AG08396 (cell line): Measurements from ENCODE around the gene RHOT2.
"Not testable (repeated sequence)": the region's sequence is repeated elsewhere in the genome, so short reads cannot be mapped to it uniquely, and the experiment has no call there.

Experiments used
- DNase-seq: peaks from one replicate; pipeline ENCODE4 v3.0.0; 2012; ENCODE audit warnings: low spot score, mixed read lengths

The RHOT2 gene

DNA sequence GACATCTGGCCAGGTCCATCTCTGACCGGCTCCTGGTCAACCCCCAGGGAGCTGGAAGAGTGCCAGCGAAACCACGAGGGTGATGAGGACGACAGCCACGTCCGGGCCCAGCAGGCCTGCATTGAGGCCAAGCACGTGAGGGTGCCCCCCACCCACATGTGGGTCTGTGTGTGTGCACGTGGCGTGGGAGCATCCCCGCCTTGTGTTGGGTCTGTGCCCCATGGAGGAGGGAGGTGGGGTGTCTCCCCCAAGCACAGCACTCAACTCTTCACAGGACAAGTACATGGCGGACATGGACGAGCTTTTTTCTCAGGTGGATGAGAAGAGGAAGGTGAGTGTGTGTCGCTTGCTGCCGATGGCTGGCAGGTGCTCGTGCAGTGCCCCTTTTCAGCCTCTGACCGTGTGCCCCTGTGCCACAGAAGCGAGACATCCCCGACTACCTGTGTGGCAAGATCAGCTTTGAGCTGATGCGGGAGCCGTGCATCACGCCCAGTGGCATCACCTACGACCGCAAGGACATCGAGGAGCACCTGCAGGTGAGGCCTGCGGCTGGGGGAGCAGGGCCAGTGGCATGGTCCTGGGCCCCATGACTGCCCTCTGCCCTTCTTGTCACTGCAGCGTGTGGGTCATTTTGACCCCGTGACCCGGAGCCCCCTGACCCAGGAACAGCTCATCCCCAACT lies 14.0 kb downstream of the RHOT2 start:
- DNase-seq = no peak

DNA sequence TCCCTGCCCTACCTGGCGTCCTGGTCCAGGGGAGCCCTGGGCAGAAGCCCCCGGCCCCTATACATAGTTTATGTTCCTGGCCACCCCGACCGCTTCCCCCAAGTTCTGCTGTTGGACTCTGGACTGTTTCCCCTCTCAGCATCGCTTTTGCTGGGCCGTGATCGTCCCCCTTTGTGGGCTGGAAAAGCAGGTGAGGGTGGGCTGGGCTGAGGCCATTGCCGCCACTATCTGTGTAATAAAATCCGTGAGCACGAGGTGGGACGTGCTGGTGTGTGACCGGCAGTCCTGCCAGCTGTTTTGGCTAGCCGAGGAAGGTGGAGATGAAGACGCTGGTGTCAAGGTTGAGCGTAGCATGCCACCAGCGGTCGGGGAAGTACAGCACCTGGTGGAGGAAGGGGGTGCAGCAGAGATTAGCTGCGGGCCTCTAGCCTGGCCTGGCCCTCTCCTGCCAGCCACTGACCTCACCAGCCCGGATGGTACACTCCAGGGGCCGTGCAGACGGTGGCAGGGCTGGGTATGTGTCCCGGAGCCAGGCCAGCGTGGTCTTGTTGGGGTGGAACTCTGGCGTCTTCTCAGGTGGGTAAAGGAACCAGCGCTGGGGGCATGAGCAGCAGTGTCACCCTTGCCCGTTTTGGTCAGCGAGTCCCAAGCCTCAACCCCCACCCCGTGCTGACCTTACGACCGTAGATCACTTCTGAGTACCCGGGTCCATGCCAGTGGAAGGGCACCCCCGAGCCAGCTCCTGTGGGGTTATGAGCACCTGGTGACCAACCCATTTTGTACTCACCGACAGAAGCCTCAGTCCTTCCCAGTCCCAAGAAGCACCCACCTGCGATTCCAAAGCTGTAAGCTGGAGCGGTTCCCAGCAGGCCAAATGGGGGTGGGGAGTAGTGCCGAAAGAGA lies 14.8 kb downstream of the RHOT2 start:
- no peak for DNase-seq

DNA sequence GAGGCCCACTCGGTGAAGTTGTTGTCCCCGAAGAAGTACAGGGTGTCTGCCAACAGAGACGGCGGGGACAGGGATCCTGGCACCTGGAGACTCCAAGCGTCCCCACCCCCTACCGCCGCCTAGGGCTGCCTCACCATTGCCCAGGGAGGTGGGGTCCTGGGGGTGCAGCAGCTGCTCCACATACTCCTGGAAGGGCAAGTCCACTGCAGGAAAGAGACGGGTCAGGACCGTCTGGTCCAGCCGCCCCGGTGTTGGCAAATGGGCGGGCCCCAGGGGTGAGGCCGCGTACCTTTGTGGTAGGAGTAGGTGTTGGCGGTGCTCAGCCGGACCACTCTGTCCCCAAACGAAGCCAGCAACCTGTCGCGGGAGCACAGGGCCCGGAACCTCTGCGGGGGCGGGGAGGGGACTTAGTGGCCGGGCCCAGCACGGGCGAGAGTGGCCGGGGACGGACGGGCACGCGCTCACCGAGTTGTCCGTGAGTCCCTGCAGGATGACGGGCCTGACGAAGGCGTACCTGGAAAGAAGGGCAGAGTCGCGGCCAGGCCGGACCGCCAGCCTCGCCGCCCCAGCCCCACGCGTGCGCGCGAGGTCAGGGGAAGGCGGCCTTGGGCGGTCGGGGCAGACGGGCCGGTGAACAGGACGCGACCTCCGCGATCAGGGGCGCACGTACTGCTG lies 15.6 kb downstream of the RHOT2 start:
- no peak for DNase-seq

DNA sequence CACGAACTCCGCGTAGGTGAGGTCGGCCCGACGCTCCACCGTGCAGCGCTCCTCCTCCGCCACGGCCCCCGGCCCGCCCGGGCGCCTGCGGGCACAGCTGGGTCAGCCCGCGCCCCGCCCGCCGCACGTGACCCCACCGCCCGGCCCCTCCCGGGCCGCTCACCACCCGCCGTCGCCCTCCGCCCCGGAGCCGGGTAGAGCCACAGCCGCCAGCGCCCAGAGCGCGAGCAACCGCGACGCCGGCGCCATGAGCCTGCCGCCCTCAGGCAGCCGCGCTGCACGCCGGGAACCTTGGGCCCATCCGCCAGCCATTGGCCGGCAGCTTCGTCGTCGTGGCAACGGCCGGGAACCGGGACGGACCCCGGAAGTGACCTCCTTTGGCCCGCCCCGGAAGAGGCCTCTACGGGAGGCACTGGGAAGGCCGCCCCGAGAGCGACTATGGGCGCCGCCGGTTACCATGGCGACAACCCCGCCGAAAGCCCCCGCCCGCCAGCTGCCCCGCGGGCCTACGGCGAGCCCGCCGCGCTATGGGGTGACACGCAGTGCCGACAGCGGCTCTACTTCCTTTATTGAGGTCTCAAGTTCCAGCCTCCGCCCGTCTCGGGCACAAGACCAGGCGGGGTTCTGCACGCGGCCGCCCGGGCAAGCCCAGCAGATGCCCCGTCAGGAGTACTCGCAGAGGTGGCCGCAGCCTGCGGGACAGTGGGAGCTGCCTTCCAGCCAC lies 16.3 kb downstream of the RHOT2 start, which contains the start of gene JMJD8:
Gene JMJD8 (minus strand): TSS at position 264 of the 724 bp plus-strand sequence. CDS start 15 bp downstream, at position 249.
- peak; percentile 95 for DNase-seq

DNA sequence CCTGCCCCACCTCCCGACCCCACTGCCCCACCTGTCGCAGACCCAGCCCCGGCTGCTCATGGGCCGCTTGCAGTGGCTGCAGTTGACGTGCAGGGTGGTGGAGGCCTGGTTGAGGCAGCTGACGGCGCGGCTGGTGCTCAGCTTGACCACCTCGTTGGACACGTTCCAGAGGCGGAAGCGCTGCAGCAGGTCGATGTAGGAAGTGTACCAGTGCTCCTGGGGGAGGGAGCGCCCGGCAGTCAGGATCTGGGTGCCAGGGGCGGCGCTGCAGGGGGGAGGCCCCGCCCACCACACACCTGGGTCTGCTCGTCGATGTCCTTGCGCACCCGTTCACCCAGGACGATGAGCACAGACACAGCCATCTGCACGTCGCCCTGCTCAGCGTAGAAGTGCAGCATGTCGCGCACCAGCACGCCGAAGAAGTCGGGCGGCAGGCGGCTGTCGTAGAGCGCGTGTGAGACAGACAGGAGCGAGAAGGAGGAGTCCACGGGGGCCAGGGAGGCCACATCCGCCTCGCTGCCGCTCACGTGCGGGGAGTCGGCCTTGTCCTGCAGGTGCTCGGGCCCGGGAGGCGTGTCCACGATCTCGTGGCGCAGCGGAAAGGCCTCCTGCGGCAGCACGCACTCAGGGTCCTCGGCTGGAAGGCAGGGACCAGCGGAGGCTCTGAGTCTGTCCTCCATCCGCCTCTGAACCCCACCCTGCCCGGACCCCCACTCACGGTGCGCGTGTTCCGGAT lies 17.2 kb downstream of the RHOT2 start:
- no peak for DNase-seq

DNA sequence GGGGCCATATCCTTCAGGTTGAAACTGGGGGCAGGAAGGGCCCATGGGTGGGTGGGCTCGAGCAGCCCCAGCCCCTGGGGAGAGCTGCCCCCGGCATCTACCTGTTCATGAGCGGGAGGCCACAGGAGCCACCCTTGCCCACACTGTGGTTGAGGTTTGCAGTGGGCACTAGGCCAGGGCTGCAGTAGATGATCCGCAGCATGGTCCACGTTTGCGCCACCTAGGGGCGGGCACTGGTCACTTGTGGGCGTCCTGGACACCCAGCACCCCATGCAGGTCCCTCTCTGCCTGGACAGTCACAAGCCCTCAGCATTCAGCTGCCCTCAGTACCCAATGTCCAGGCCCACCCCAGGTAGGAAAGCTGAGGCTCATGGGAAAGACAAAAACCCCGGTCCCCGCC lies 18.0 kb downstream of the RHOT2 start:
- peak; percentile 69 for DNase-seq

DNA sequence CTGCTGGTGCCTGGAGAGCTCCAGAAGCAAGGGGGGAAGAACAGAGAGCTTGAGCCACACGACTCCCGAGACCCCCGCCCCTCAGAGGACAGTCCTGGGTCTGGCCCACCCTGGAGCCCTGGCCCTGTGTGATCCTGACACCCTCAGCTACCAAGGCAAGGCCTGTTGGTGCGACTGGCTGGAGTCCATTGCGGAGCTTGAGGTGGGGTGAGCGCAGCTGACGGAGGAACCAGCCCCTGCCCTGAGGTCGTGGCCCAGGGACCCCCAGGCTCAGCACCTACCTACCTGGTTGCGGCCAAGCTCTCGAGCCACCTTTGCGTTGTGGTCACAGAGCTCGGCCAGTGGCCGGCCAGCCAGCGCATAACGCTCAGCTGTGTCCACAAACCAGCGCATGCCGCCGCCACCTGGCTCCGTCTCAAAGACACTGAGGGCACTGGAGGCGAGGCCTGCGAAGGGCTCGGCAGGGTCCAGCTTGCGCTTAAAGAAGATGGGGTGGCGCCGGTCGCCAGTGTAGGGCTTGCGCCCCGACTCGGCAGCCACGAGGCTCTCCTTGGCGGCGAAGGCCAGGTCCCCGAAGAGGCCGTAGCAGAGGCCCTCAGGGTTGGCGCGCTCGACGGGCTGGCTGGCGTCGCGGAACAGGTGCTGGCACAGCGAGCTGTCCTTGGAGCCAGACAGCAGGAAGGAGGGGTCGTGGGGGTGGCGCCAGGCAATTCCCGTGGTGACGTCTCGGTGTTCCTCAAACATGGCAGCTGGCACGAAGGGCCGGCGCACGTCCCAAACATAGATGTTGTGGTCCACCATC lies 18.7 kb downstream of the RHOT2 start:
- no peak for DNase-seq

DNA sequence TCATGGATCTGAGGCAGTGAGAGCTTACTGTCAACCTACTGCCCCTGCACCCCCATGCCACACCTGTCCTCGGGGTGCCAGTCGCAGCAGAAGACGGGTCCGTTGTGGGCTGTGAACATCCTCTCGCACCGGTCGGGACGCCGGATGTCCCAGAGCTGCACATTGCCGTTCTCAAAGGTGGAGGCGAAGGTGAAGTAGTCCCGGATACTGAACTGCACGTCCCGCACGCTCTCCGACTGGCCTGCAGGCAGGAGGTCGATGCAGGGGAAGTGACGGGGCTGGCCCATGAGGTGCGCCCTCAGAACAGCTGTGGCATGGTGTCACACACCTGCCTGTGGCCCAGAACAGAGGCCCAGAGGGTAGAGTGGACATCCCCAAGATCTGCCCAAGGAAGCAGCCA lies 19.6 kb downstream of the RHOT2 start:
- no peak for DNase-seq

DNA sequence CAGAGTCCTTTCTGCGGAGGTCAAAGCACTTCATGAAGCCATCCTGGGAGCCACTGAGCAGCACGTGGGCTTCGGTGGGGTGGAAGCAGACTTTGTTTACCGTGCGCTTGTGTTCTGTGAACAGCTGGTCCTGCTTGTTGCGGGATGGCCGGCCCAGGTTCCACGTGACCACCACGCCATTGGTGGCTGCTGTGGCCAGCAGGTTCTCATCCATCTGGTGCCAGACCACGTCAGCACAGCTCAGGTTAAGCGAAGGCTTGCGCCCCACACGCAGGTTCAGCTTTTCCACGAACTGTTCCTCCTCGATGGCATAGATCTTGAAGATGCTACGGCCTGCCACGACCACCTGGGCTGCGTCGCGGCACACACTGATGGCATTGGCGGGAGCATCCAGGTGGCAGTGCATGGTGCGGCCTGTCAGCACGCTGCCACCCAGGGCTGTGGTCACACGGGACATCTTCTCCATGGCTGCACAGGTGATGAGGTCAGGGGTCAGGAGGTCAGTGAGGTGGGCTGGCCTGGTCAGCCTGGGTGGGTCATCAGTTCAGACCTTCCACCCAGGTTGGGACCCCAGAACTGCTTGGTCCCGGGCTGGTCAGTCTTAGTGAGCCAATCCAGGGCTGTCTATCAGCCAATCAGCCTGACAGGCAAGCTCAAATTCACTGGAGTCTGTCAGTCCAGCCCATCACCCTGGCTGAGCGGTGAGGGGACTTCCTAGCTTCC lies 21.4 kb downstream of the RHOT2 start:
- no peak for DNase-seq

DNA sequence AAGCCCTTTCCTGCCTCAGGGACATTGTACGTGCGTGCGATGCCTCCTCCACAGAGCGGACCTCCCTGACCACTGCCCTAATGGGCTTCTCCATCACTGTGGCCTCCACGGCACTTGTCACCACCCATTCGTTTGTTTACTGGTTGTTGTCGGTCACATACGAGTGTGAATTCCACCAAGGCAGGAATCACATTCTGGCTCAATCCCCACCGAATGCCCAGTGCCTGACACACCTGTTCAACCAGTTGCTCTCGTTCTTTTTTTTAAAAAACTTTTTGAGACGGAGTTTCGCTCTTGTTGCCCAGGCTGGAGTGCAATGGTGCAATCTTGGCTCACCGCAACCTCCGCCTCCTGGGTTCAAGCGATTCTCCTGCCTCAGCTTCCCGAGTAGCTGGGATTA lies 23.3 kb downstream of the RHOT2 start:
- DNase-seq = not testable (repeated sequence)

DNA sequence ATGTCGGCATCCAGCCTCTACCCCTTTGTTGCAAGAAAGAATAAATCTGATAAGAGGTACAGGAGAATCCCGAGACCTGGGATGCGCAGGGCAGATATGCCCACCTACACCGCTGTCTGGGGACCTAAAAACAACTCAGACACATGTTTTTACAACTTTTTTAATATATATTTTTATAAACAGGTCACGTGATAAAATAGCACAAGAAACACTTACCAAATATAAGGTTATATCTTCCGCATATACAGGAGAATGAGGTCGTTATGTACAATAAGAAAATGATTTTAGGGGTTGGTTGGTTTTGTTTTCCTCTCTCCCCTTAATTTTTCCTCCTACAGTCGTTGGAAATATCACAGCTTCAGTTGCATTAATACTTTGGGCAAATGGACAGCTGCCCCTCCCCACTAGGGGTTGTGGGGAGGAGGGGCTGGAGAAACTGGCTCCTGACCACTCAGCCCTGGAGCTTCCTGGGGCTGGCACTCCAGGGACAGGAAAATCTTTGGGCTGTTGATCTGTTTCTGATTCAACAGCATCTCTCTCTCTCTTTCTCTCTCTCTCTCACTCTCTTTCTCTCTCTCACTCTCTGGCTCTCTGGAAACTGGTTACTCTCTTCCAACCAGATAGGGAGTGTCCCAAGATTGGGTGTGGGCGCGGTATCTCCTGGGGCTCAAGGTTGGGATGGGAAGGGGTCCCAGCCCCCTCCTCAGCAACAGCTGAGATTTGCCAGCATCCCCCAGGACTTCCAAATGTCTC lies 24.6 kb downstream of the RHOT2 start:
- no peak for DNase-seq

DNA sequence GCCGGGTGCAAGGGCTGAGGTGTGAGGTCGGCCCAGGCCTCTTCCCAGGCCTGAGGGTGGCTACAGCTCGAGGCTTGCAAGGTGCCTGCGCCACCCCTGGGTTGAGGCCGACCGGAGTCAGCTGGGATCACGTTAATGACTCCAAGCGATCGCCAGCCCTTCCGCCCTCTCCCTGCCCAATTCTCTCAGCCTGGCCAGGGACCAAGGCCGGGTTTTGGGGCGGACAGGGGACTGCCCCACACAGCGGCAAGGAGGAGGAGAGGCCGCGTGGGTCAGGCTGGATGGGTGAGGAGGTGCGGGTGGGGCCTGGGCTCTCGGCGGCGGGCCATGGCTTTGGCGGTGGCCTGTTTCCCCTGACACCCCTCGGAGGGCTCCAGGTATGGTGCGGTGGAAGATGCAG lies 25.4 kb downstream of the RHOT2 start:
- DNase-seq = no peak

DNA sequence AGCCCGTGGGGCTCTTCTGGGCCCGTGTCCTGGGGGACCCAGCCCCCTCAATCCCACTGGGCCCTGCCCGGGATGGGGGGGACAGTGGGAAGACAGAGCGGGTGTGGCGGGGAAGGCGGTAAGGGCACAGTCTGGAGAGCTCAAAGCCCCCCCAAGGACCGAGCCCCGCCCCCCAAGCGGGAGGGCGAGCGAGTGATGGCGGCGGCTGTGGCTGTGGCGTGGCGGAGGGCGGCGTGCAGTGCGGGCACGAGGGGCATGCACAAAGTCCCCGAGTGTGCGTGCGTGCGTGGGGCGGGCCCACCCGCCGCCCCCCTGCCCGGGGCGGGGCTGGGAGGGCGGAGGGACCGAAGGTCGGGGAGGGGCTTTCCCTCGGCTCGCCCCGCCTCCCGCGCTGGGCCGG lies 25.8 kb downstream of the RHOT2 start:
- DNase-seq = no peak

DNA sequence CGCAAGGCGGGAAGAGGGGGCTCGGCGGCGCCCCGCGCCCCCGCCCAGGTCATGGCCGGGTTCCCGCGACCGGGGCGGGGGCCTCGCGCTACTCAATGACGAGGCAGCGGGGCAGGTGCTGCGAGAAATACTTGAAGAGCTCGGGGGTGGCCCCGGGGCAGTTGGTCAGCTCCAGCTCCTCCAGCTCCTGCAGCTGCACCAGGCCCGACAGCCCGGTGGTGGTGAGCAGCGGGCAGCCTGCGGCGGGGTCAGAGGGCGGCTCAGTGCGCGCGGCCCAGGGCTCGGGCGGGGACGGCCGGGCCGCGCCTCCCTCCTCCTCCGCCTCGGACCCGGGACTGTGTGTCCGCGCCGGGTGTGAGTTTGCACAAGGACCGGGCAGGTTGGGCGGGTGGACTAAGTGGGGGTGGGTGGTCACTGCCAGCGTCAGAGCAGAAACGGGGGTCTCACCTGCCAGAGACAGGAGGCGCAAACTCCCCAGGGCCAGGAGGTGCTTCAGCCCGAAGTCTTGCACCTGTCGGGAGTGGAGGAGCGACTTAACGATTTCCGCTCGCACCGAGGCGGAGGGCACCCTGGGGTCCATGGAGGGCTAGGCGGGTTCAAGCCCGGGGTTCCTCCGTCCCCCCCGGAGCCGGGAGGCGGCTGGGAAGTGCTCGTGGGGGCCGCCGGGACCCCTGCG lies 26.4 kb downstream of the RHOT2 start:
- DNase-seq = no peak

DNA sequence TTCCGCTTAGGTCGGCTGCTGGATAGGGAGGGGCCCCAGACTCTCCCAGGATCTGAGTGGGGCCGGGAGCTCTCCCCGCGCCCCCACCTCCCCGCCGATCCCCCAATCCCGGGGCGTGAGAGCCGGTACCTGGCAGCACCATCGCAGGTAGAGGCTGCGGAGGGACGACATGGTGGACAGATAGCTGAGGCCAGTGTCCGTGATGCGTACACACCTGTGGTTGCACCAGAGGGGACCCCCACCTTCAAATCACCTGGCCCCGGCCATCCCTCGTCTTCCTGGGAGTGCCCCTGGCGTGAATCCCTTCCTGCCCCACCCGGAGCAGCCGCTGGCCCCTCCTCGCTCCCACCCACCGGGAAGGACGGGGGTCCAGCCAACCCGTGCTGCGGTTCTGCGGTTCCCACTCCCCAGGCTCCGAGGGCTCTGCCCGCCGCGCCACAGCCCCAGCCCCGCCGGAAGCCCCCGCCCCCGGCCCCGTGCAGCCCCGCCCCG lies 27.0 kb downstream of the RHOT2 start:
- no peak for DNase-seq

DNA sequence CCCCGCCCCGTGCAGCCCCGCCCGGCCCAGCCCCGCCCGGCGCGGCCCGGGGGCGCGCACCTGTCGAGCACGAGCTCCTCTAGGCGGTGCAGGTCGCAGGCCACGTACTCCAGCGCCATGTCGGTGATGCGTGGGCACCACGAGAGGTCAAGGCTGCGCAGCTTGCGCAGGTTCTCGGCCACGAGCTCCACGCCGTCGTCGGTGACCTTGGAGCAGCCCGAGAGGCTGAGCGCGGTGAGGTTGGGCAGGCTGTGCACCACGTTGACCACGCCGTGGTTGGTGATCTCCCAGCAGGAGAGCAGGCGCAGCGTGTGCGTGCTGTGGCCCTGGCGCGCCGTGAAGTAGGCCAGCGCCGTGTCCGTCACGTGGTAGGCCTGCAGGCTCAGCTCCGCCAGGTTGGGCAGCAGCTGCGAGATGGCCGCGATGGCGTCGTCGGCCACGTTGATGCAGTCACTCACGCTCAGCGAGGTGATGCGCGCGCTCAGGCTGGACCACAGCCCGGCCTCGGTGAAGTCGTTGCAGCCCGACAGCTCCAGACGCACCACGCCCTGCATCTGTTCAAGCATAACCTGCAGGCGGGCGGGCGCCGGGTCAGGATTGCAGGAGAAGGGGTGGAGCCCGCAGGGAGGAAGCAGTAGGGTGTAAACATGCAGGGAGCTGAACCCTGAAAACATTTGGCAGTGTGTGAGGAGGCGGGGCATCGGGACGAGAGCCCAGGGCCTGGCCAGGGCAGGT lies 27.6 kb downstream of the RHOT2 start:
- no peak for DNase-seq

DNA sequence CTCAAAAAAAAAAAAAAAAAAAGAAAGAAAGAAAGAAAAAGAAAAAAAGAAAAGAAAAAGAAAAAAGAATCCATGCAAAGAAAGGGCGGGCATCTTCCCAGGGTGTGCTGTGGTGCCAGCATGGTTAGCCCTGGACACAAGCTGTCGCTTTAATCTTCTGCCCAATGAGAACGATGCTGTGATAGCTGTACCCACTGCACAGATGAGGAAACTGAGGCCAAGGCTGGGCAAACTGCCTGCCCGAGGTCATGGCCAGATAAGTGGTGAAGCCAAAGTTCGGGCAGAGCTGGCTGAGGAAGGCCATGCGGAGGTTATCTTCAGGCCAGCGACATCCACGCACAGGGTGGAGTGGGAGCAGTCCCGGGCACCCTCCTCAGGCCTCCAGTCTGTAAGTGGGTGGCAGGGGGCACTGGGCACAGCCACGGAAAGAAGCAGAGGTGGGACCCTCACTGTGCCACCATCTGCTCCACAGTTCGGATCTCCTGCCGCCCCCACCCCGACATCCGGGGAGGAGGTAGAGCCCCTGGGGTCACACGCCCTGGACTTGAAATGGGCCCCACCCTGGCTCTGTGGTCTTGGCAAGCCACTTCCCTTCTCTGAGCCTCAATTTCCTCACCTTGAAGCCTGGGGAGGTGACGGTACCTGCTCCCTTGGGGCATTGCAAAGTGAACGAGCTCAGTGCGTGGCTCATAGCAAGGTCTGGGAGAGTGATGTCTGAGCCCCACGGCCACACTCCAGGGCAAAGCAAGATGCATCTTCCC lies 31.2 kb downstream of the RHOT2 start:
- no peak for DNase-seq
